Placental pericyte (primary cell): ENCODE measurements around the gene CCDC150. TPM values are rescaled to one million over a fixed set of nuclear protein-coding genes. Genes with fewer than 3 reads are reported as not detected.

Source experiments
- small RNA-seq: library from RNA; depleted of rRNA; stranded (forward); fragments of <200 nt; gene quantifications from one replicate; pipeline ENCODE3, GENCODE V24; 2012; ENCODE audit warnings: low replicate concordance
- total RNA-seq: library from RNA; depleted of rRNA; stranded (reverse); fragments of >200 nt; gene quantifications from 2 replicates; pipeline ENCODE4 v1.2.3, GENCODE V29; 2012

Gene CCDC150
- 3.7 and 18.6 TPM in 2 replicates for total RNA-seq

GRCh38 chr2:196639180-196640030 lies at the start of gene CCDC150:
Gene CCDC150 (plus strand): TSS chr2:196639715. CDS start chr2:196639767, 52 bp downstream.

GRCh38 chr2:196592911-196593881 lies 46.3 kb upstream of the CCDC150 start, which contains the start of gene HECW2:
Gene HECW2 (minus strand): TSS chr2:196593554.

Small RNA genes lying within 50 kb of the gene (small RNA-seq; reads per million reads assigned to genes)
- gene RF00424, result 0.20 reads per million

Other genes with a start within 250 kb of the CCDC150 start
- 3.7 and 33.8 TPM in 2 replicates for gene HECW2, start 46.2 kb upstream of the CCDC150 start, total RNA-seq
- gene GTF3C3, start 160.0 kb downstream of the CCDC150 start, total RNA-seq, result 34.6 and 50.0 TPM in 2 replicates
- not detected in 2 replicates for gene C2orf66, start 169.6 kb downstream of the CCDC150 start, total RNA-seq